SK-N-SH (cell line): ENCODE measurements around the gene SGSM2. TPM values are rescaled to one million over a fixed set of nuclear protein-coding genes. Genes with fewer than 3 reads are reported as not detected.

ENCODE experiments used
- CTCF ChIA-PET: fragments of 300-600, 350-600 bp; formaldehyde crosslinking; extraction: SDS; loops from one replicate; lab custom pipeline; 2021; lab: Yijun Ruan, JAX
- POLR2A ChIA-PET: fragments of 350-600 bp; sonication (Branson Sonifier 250); formaldehyde crosslinking; extraction: SDS; loops from one replicate; lab custom pipeline; 2020; ENCODE audit warnings: antibody characterized with exemption, inconsistent platforms; lab: Yijun Ruan, JAX
- DNase-seq: peaks from one replicate; pipeline ENCODE4 v3.0.0; 2012
- H2AFZ ChIP-seq: fragments of 200-600 bp; sonication (generic); 2 replicates; pipeline ENCODE4 v1.8.1; 2016; ENCODE audit warnings: antibody characterized with exemption, mild to moderate bottlenecking, low read depth
- H3F3A ChIP-seq: fragments of 200-600 bp; sonication (generic); replicated peaks from 2 replicates; pipeline ENCODE3; 2016; ENCODE audit warnings: antibody characterized with exemption, mild to moderate bottlenecking; ENCODE audit not compliant: insufficient read depth
- H3K27ac ChIP-seq, 2 experiments: fragments of 200-500 bp in 1 of 2; fragments of 200-600 bp in 1 of 2; sonication (Bioruptor generic) in 1 of 2; sonication (generic), shearing (Covaris generic) in 1 of 2; 2 replicates each; pipeline versions ENCODE4 v1.5.1 to v1.6.1; 2014 to 2016; ENCODE audit warnings: low read depth in 2 of 2, inconsistent platforms in 1 of 2, low read length in 1 of 2, mild to moderate bottlenecking in 1 of 2, mixed read lengths in 1 of 2
- H3K27me3 ChIP-seq: fragments of 200-600 bp; sonication (generic), shearing (Covaris generic); 2 replicates; pipeline ENCODE4 v1.6.1; 2016; ENCODE audit warnings: mixed run types; ENCODE audit not compliant: insufficient read depth
- H3K36me3 ChIP-seq, 2 experiments: fragments of 200-500 bp in 1 of 2; fragments of 200-600 bp in 1 of 2; sonication (Bioruptor generic) in 1 of 2; sonication (generic) in 1 of 2; replicated peaks in 1 of 2; 2 replicates each; pipeline versions ENCODE3 to v1.5.1; 2014 to 2016; ENCODE audit warnings: low read length in 1 of 2, mild to moderate bottlenecking in 1 of 2; ENCODE audit not compliant: insufficient read depth in 2 of 2, control insufficient read depth in 1 of 2
- H3K4me1 ChIP-seq, 2 experiments: fragments of 200-500 bp in 1 of 2; fragments of 200-600 bp in 1 of 2; sonication (Bioruptor generic) in 1 of 2; sonication (generic), shearing (Covaris generic) in 1 of 2; 2 replicates each; pipeline versions ENCODE4 v1.5.1 to v1.6.1; 2014 to 2016; ENCODE audit warnings: low read depth in 1 of 2, low read length in 1 of 2, mixed run types in 1 of 2; ENCODE audit not compliant: insufficient read depth in 2 of 2, control insufficient read depth in 1 of 2
- H3K4me2 ChIP-seq: fragments of 200-600 bp; sonication (generic), shearing (Covaris generic); 2 replicates; pipeline ENCODE4 v1.6.1; 2017; ENCODE audit warnings: mixed run types
- H3K4me3 ChIP-seq, 2 experiments: fragments of 200-500 bp in 1 of 2; fragments of 200-600 bp in 1 of 2; sonication (Bioruptor generic) in 1 of 2; sonication (generic), shearing (Covaris generic) in 1 of 2; 2 replicates each; pipeline versions ENCODE4 v1.5.1 to v1.8.1; 2014 to 2016; ENCODE audit warnings: low read depth in 2 of 2, inconsistent platforms in 1 of 2, low read length in 1 of 2, mild to moderate bottlenecking in 1 of 2, mixed read lengths in 1 of 2, moderate library complexity in 1 of 2
- H3K79me2 ChIP-seq: fragments of 200-600 bp; sonication (generic); 2 replicates; pipeline ENCODE4 v1.8.1; 2017; ENCODE audit warnings: mild to moderate bottlenecking; ENCODE audit not compliant: insufficient read depth
- H3K9ac ChIP-seq: fragments of 200-600 bp; sonication (generic); 2 replicates; pipeline ENCODE4 v1.6.1; 2017; ENCODE audit warnings: mixed run types
- H3K9me2 ChIP-seq: fragments of 200-600 bp; sonication (generic); 2 replicates; pipeline ENCODE4 v1.6.1; 2017; ENCODE audit warnings: mixed run types
- H3K9me3 ChIP-seq: fragments of 200-600 bp; sonication (generic); 2 replicates; pipeline ENCODE4 v1.6.1; 2017; ENCODE audit warnings: mixed run types, mild to moderate bottlenecking, moderate library complexity
- H4K20me1 ChIP-seq: fragments of 200-600 bp; sonication (generic); 2 replicates; pipeline ENCODE4 v1.6.1; 2017; ENCODE audit warnings: mild to moderate bottlenecking, mixed run types; ENCODE audit not compliant: insufficient read depth
- ELF1 ChIP-seq: IDR thresholded peaks from 2 replicates; pipeline ENCODE4 v1.4.0; 2012
- EZH2phosphoT487 ChIP-seq: fragments of 200-600 bp; sonication (generic); IDR thresholded peaks from 2 replicates; pipeline ENCODE4 v1.6.1; 2017; ENCODE audit warnings: low read depth, mixed run types, mild to moderate bottlenecking, antibody characterized with exemption, moderate library complexity, borderline replicate concordance
- FOXM1 ChIP-seq: IDR thresholded peaks from 2 replicates; pipeline ENCODE4 v1.4.0; 2012; ENCODE audit warnings: low read depth, mild to moderate bottlenecking
- GABPA ChIP-seq: IDR thresholded peaks from 2 replicates; pipeline ENCODE4 v1.4.0; 2012; ENCODE audit warnings: low read depth, mild to moderate bottlenecking
- GATA2 ChIP-seq: sonication (generic); formaldehyde crosslinking; IDR thresholded peaks from 2 replicates; pipeline ENCODE4 v1.5.0; 2020; ENCODE audit warnings: mild to moderate bottlenecking, missing genetic modification reagents
- JUND ChIP-seq: IDR thresholded peaks from 2 replicates; pipeline ENCODE4 v1.4.0; 2012
- MXI1 ChIP-seq: IDR thresholded peaks from 2 replicates; pipeline ENCODE4 v1.6.1; 2012; ENCODE audit warnings: mild to moderate bottlenecking, low read depth, low read length, improper control_type of control experiment
- NFIC ChIP-seq: IDR thresholded peaks from 2 replicates; pipeline ENCODE4 v1.4.0; 2012; ENCODE audit warnings: borderline replicate concordance
- NRF1 ChIP-seq: IDR thresholded peaks from 2 replicates; pipeline ENCODE4 v1.6.1; 2012; ENCODE audit warnings: low read depth, mild to moderate bottlenecking, low read length
- RAD21 ChIP-seq: IDR thresholded peaks from 2 replicates; pipeline ENCODE4 v1.6.1; 2012; ENCODE audit warnings: mild to moderate bottlenecking, low read length
- RCOR1 ChIP-seq: fragments of 150-350 bp; IDR thresholded peaks from 2 replicates; pipeline ENCODE4 v1.6.1; 2017; ENCODE audit warnings: antibody characterized with exemption, low read length
- RFX5 ChIP-seq: IDR thresholded peaks from 2 replicates; pipeline ENCODE4 v1.6.1; 2012; ENCODE audit warnings: mild to moderate bottlenecking, improper control_type of control experiment, low read length
- RXRA ChIP-seq: IDR thresholded peaks from 2 replicates; pipeline ENCODE4 v1.4.0; 2012; ENCODE audit warnings: low read depth, mild to moderate bottlenecking, borderline replicate concordance
- SIN3A ChIP-seq: IDR thresholded peaks from 2 replicates; pipeline ENCODE4 v1.6.1; 2012; ENCODE audit warnings: low read depth, mild to moderate bottlenecking, low read length, moderate library complexity, borderline replicate concordance
- SMC3 ChIP-seq: IDR thresholded peaks from 2 replicates; pipeline ENCODE4 v1.6.1; 2012; ENCODE audit warnings: low read depth, low read length, improper control_type of control experiment
- TAF1 ChIP-seq: IDR thresholded peaks from 2 replicates; pipeline ENCODE4 v1.6.1; 2012; ENCODE audit warnings: low read depth, mild to moderate bottlenecking, low read length, moderate library complexity, borderline replicate concordance
- TEAD4 ChIP-seq: IDR thresholded peaks from 2 replicates; pipeline ENCODE4 v1.4.0; 2012; ENCODE audit warnings: mild to moderate bottlenecking, borderline replicate concordance; ENCODE audit not compliant: insufficient read depth
- YY1 ChIP-seq: IDR thresholded peaks from 2 replicates; pipeline ENCODE4 v1.4.0; 2012; ENCODE audit warnings: low read depth, mild to moderate bottlenecking
- WGBS: methylation state at CpG from one replicate; pipeline ENCODE4 v1.1.6; 2017; ENCODE audit warnings: low lambda C conversion rate; 5-methylcytosine and 5-hydroxymethylcytosine counted together
- polyA plus RNA-seq, 3 experiments: library from polyadenylated mRNA; depleted of rRNA; stranded (reverse); fragments of >200 nt; gene quantifications; 2 replicates each; pipeline ENCODE4 v1.2.3, GENCODE V29; 2012
- TF ChIP-seq, protein P1 (sequence below): IDR thresholded peaks from 2 replicates; pipeline ENCODE4 v1.4.0; 2012; ENCODE audit warnings: low read depth
- TF ChIP-seq, protein P2 (sequence below): fragments of 150-350 bp; IDR thresholded peaks from 2 replicates; pipeline ENCODE4 v1.6.1; 2017; ENCODE audit warnings: antibody characterized with exemption, low read length, low read depth, borderline replicate concordance
- TF ChIP-seq, protein P3 (sequence below): fragments of 150-350 bp; IDR thresholded peaks from 2 replicates; pipeline ENCODE4 v1.6.1; 2016; ENCODE audit warnings: mild to moderate bottlenecking, low read depth, low read length
- TF ChIP-seq, protein P4 (sequence below): IDR thresholded peaks from 2 replicates; pipeline ENCODE4 v1.4.0; 2012; ENCODE audit warnings: low read depth, borderline replicate concordance
- TF ChIP-seq, protein P5 (sequence below): IDR thresholded peaks from 2 replicates; pipeline ENCODE4; 2012

SGSM2 gene
- polyA plus RNA-seq, 1 of the 3 experiments (the other 2 are of a cell fraction): 85.9 TPM

DNA sequence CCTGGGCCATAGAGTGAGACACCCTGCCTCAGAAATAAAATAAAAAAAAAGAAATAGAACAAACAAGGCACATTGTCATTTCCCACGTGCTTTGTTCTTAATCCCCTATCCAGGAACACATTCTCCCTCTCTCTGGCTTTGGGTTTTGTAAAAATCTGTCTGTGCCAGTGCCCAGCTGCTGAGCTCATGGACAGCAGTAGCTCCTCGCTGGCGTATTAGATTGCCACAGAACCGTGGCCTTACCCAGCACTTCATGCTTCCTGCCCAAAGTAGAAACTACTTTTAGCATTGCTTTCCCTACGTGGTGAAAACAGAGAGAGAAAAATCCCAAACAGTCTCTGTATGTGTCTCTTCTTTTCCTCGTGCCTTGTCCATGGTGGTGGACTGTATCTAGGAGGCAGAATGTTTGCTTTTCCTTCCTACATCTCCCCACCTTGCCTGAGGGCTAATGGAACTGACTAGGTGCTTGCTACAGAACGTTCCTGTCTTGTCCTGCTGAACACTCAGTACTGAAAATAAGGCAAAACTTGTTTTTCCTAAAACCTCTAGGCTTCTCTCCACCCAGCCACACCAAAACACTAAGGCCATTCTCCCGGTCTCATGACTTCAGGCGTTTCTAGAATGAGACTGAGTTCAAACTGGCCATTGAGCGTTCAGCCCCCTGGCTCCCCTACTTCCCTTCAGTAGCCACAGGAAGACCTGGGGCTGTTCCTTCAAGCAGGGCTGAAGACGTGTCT lies 37.4 kb downstream of the SGSM2 start:
- CTCF ChIA-PET: interaction anchor here (0.7 to 26.4 kb wide), 4 partner anchors 8 to 923 kb away, joined by 3 to 654 read pairs (median 6); partner anchors contain the start of gene MNT

DNA sequence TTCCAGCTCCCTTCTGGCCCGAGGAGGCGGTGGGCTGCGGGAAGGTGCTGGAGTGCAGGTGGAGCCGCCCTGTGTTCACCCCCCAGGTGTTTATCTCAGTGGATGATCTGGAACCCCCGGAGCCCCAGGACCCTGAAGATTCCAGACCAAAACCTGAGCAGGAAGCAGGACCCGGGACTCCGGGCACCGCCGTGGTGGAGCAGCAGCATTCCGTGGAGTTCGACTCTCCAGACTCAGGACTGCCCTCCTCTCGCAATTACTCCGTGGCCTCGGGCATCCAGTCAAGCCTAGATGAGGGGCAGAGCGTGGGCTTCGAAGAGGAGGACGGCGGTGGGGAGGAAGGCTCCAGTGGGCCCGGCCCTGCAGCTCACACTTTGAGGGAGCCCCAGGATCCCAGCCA lies 38.1 kb downstream of the SGSM2 start:
- H3K9me3 ChIP-seq: no peaks in the 10 kb centered on the region
- peak; percentile 20 for DNase-seq
- no peaks in the 10 kb centered on the region for H4K20me1 ChIP-seq
- TF ChIP-seq NRF1: no peak
- no peak for TF ChIP-seq RFX5
- TF ChIP-seq TAF1: no peak
- TF ChIP-seq SMC3: no peak
- TF ChIP-seq RXRA: no peak
- no peak for TF ChIP-seq RAD21
- no peak for TF ChIP-seq EZH2phosphoT487
- TF ChIP-seq, protein P1, sequence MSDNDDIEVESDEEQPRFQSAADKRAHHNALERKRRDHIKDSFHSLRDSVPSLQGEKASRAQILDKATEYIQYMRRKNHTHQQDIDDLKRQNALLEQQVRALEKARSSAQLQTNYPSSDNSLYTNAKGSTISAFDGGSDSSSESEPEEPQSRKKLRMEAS: no peak
- no peak for TF ChIP-seq SIN3A
- no peak for TF ChIP-seq TEAD4
- no peak for TF ChIP-seq NFIC
- TF ChIP-seq, protein P2, sequence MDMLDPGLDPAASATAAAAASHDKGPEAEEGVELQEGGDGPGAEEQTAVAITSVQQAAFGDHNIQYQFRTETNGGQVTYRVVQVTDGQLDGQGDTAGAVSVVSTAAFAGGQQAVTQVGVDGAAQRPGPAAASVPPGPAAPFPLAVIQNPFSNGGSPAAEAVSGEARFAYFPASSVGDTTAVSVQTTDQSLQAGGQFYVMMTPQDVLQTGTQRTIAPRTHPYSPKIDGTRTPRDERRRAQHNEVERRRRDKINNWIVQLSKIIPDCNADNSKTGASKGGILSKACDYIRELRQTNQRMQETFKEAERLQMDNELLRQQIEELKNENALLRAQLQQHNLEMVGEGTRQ: no peak
- no peak for TF ChIP-seq MXI1
- no peak for TF ChIP-seq RCOR1
- TF ChIP-seq ELF1: no peak
- TF ChIP-seq GABPA: no peak
- TF ChIP-seq, protein P3, sequence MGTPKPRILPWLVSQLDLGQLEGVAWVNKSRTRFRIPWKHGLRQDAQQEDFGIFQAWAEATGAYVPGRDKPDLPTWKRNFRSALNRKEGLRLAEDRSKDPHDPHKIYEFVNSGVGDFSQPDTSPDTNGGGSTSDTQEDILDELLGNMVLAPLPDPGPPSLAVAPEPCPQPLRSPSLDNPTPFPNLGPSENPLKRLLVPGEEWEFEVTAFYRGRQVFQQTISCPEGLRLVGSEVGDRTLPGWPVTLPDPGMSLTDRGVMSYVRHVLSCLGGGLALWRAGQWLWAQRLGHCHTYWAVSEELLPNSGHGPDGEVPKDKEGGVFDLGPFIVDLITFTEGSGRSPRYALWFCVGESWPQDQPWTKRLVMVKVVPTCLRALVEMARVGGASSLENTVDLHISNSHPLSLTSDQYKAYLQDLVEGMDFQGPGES: no peak
- no peak for TF ChIP-seq JUND
- TF ChIP-seq FOXM1: no peak

More for the DNA sequence above, 37.4 kb downstream of the SGSM2 start:
- H3K9ac ChIP-seq: no peak overlapping the region
- DNase-seq: no peak
- TF ChIP-seq YY1: no peak
- TF ChIP-seq EZH2phosphoT487: no peak
- TF ChIP-seq GATA2 (CRISPR knock-in tag): no peak
- TF ChIP-seq RCOR1: no peak
- TF ChIP-seq, protein P4, sequence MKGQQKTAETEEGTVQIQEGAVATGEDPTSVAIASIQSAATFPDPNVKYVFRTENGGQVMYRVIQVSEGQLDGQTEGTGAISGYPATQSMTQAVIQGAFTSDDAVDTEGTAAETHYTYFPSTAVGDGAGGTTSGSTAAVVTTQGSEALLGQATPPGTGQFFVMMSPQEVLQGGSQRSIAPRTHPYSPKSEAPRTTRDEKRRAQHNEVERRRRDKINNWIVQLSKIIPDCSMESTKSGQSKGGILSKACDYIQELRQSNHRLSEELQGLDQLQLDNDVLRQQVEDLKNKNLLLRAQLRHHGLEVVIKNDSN: no peak
- no peak for TF ChIP-seq NFIC
- TF ChIP-seq TEAD4: no peak
- TF ChIP-seq, protein P5, sequence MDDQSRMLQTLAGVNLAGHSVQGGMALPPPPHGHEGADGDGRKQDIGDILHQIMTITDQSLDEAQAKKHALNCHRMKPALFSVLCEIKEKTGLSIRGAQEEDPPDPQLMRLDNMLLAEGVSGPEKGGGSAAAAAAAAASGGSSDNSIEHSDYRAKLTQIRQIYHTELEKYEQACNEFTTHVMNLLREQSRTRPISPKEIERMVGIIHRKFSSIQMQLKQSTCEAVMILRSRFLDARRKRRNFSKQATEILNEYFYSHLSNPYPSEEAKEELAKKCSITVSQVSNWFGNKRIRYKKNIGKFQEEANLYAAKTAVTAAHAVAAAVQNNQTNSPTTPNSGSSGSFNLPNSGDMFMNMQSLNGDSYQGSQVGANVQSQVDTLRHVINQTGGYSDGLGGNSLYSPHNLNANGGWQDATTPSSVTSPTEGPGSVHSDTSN: no peak
- TF ChIP-seq, all 33 proteins: peak for 0
- Histone ChIP-seq H2AFZ (no peak overlapping the region), H3K4me3 (no peak overlapping the region), H3K4me1 (peaks cover 0 to 9% of the 10 kb centered on the region in 2 experiments; a peak in 1 of 4 replicates), H3K4me2 (no peak overlapping the region), H3K36me3 (peaks cover 3 to 72% of the 10 kb centered on the region in 2 experiments), H4K20me1 (no peaks in the 10 kb centered on the region), H3K9me3 (no peaks in the 10 kb centered on the region), H3F3A (no peaks in the 10 kb centered on the region), H3K27me3 (no peaks in the 10 kb centered on the region), H3K79me2 (no peaks in the 10 kb centered on the region), H3K27ac (0 out of 4 replicates have a peak overlapping the region, but pooled peaks of 1 of the 2 experiments have one; percentile 3), H3K9me2 (no peaks in the 10 kb centered on the region)
- WGBS: 90% methylated on average over 11 of the region's 11 CpGs
- POLR2A ChIA-PET: interaction anchor here (0.5 kb wide), 1 partner anchor 35 kb away, joined by 3 read pairs; no protein-coding TSS in a partner anchor

More for the DNA sequence above, 38.1 kb downstream of the SGSM2 start:
- no peak overlapping the region for H3K9ac ChIP-seq
- ChIA-PET CTCF (interaction anchor here (1.0 to 26.4 kb wide), 3 partner anchors 9 to 34 kb away, joined by 4 to 654 read pairs (median 4); partner anchors contain the start of gene MNT), POLR2A (no interaction called here)
- H3K79me2 ChIP-seq: no peaks in the 10 kb centered on the region
- no peaks in the 10 kb centered on the region for H3F3A ChIP-seq
- H3K4me1 ChIP-seq: peaks cover 0 to 16% of the 10 kb centered on the region in 2 experiments; a peak in 1 of 4 replicates
- 100% methylated on average over 5 of the region's 19 CpGs for WGBS
- no peak overlapping the region for H2AFZ ChIP-seq
- H3K27me3 ChIP-seq: no peaks in the 10 kb centered on the region
- no peak overlapping the region for H3K27ac ChIP-seq
- H3K4me3 ChIP-seq: no peak overlapping the region
- H3K4me2 ChIP-seq: no peak overlapping the region
- H3K9me2 ChIP-seq: no peaks in the 10 kb centered on the region
- peaks cover 3 to 72% of the 10 kb centered on the region in 2 experiments for H3K36me3 ChIP-seq
